ENCODE results near the gene ABCA2.

Gene ABCA2

DNA sequence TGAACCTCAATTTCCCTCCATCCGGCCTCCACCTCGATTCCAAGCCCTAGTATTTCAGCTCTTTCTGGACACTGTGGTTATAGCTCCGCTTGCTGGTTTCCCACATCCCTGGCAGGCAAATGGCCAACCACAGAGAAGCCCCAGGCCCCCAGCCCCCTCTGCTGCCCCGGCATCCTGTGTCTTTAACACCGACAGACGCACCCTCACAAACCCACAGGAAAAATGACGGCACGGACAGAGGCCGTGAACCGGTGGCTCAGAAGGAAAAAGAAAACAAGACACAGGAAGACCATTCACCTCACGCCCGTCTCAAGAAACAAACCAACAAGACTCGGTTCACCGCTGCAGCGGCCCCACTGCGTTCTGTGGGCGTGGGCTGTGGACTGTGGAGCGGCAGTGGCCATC lies 30.2 kb downstream of the ABCA2 start:
- Histone ChIP-seq H3K27ac (replicated peaks; ENCODE audit: low read length) (no peak overlapping the region), H3K14ac (ENCODE audit: low read length) (no peak overlapping the region), H2BK5ac (ENCODE audit: low read length) (peak overlapping the region; percentile 10), H3K4ac (ENCODE audit: low read length) (no peak overlapping the region), H3K4me3 (ENCODE audit: low read length in 2 of 2) (no peak overlapping the region), H2BK120ac (ENCODE audit: low read depth, low read length) (no peak overlapping the region), H3K79me1 (ENCODE audit: low read depth, low read length) (peaks cover 4% of the 10 kb centered on the region), H3K23ac (ENCODE audit: low read depth, low read length, poor library complexity) (peak overlapping the region; percentile 95), H2BK12ac (ENCODE audit: low read length) (no peak overlapping the region), H3K4me2 (ENCODE audit: insufficient read depth, low read length, poor library complexity, severe bottlenecking) (no peak overlapping the region), H2AK5ac (ENCODE audit: low read depth, low read length) (peak overlapping the region; percentile 61), H3K18ac (ENCODE audit: low read length) (no peak overlapping the region), H3K9me3 (replicated peaks in 1 of 2; ENCODE audit: control insufficient read depth in 2 of 2, insufficient read depth in 1 of 2, low read depth in 1 of 2, low read length in 2 of 2) (no peaks in the 10 kb centered on the region), H2BK15ac (ENCODE audit: low read length) (peak overlapping the region; percentile 96), H3K36me3 (replicated peaks in 1 of 2; ENCODE audit: control insufficient read depth in 2 of 2, insufficient read depth in 2 of 2, low read length in 2 of 2) (peaks cover 6 to 15% of the 10 kb centered on the region in 2 donors), H3K9ac (ENCODE audit: low read depth, low read length, poor library complexity) (peak overlapping the region; percentile 44), H3K4me1 (ENCODE audit: control insufficient read depth in 2 of 2, insufficient read depth in 1 of 2, low read depth in 1 of 2, low read length in 2 of 2) (peaks cover 9 to 19% of the 10 kb centered on the region in 2 donors), H4K91ac (ENCODE audit: low read depth, low read length, poor library complexity) (no peak overlapping the region), H4K8ac (ENCODE audit: low read depth, low read length) (no peak overlapping the region), H2AFZ (ENCODE audit: low read length) (no peak overlapping the region), H3K27me3 (ENCODE audit: control insufficient read depth in 3 of 3, insufficient read depth in 3 of 3, low read depth in 1 of 3, low read length in 3 of 3) (peaks cover 0 to 5% (median 0%) of the 10 kb centered on the region in 3 experiments)
- WGBS, 2 donors (ENCODE audit: extremely low coverage in 2 of 2, insufficient read length in 2 of 2, insufficient replicate concordance in 1 of 2), result no CpG with 5 or more reads among the region's 18 CpGs
- no peak for DNase-seq (ENCODE audit: low spot score)

- H2AK5ac ChIP-seq (ENCODE audit: low read depth, low read length), result peak overlapping the region; percentile 88
- peak overlapping the region; percentile 0 for H2BK12ac ChIP-seq (ENCODE audit: low read length)
- peaks cover 0 to 5% (median 0%) of the 10 kb centered on the region in 3 experiments for H3K27me3 ChIP-seq (ENCODE audit: control insufficient read depth in 3 of 3, insufficient read depth in 3 of 3, low read depth in 1 of 3, low read length in 3 of 3)
- H3K18ac ChIP-seq (ENCODE audit: low read length), result peak overlapping the region; percentile 92
- H3K4me2 ChIP-seq (ENCODE audit: insufficient read depth, low read length, poor library complexity, severe bottlenecking), result no peak overlapping the region
- H4K91ac ChIP-seq (ENCODE audit: low read depth, low read length, poor library complexity), result no peak overlapping the region
- H3K36me3 ChIP-seq (replicated peaks in 1 of 2; ENCODE audit: control insufficient read depth in 2 of 2, insufficient read depth in 2 of 2, low read length in 2 of 2), result peaks cover 6 to 15% of the 10 kb centered on the region in 2 donors
- H3K4ac ChIP-seq (ENCODE audit: low read length), result no peak overlapping the region
- H2BK5ac ChIP-seq (ENCODE audit: low read length), result peak overlapping the region; percentile 10
- H3K4me3 ChIP-seq (ENCODE audit: low read length in 2 of 2), result no peak overlapping the region
- H2BK120ac ChIP-seq (ENCODE audit: low read depth, low read length), result no peak overlapping the region
- H3K9me3 ChIP-seq (replicated peaks in 1 of 2; ENCODE audit: control insufficient read depth in 2 of 2, insufficient read depth in 1 of 2, low read depth in 1 of 2, low read length in 2 of 2), result no peaks in the 10 kb centered on the region
- peak overlapping the region; percentile 21 for H3K14ac ChIP-seq (ENCODE audit: low read length)
- no peak overlapping the region for H4K8ac ChIP-seq (ENCODE audit: low read depth, low read length)
- no peak overlapping the region for H2AFZ ChIP-seq (ENCODE audit: low read length)
- H3K4me1 ChIP-seq (ENCODE audit: control insufficient read depth in 2 of 2, insufficient read depth in 1 of 2, low read depth in 1 of 2, low read length in 2 of 2), result peaks cover 9 to 19% of the 10 kb centered on the region in 2 donors
- WGBS, 2 donors (ENCODE audit: extremely low coverage in 2 of 2, insufficient read length in 2 of 2, insufficient replicate concordance in 1 of 2), result no CpG with 5 or more reads among the region's 10 CpGs
- no peak for DNase-seq (ENCODE audit: low spot score)
- peak overlapping the region; percentile 65 for H3K23ac ChIP-seq (ENCODE audit: low read depth, low read length, poor library complexity)
- H3K9ac ChIP-seq (ENCODE audit: low read depth, low read length, poor library complexity), result peak overlapping the region; percentile 12
- H3K27ac ChIP-seq (replicated peaks; ENCODE audit: low read length), result no peak overlapping the region
- H3K79me1 ChIP-seq (ENCODE audit: low read depth, low read length), result peaks cover 8% of the 10 kb centered on the region
- H2BK15ac ChIP-seq (ENCODE audit: low read length), result peak overlapping the region; percentile 96
Observed at GRCh38 chr9:136997371-136997770, 30.7 kb downstream of the ABCA2 start.

DNA sequence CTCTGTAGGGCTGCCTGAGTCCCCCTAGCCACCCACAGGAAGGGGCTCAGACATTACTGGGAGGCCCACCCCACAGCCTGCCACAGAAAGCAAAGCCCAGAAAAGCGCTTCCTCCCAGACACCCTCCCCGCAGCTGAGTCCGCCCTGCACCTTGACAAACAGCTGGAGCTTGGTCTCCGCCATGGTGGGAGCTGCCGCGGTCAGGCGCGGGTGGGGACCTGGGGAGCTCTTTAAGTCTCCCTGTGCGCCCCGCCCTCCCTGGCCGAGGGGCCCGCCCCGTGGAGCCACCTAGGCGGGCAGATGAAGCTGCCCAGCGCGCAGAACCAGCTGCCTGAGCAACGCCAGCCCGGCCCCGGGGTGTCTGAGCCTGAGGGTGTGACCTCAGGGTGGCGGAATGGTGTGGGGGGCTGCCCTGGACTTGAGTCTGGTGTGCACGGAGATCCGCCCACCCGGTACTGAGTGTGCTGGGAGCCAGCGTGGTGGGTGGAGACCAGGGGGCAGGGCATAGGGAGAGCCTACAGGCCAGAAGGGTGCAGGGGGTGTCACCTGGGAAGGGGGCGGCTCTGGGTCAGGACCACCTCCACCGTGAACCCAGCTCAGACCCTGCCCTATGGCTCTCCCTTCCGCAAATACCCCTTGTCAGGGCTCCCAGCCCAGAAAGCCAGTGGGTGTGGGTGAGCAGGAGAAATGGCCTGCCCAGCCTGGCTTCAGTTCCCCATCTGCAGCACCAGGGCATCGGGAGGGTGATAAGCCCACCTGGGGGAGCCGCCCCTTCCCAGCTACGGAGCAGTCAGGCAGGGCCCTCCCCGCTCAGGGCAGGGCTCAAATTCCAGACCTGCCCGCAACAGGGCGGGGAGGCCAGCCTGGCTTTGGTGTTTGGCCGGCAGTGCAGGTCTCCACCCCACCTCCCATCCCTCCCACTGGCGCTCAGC lies 31.4 kb downstream of the ABCA2 start, which contains the start of gene CLIC3:
Gene CLIC3 (minus strand): TSS at position 208 of the 932 bp plus-strand sequence. CDS start 25 bp downstream, at position 183.
- Histone ChIP-seq H3K4ac (ENCODE audit: low read length) (no peak within 1 kb of the TSS), H4K91ac (ENCODE audit: low read depth, low read length, poor library complexity) (no peak within 1 kb of the TSS), H3K79me1 (ENCODE audit: low read depth, low read length) (peaks cover 9% of the 10 kb centered on the region), H3K36me3 (replicated peaks in 1 of 2; ENCODE audit: control insufficient read depth in 2 of 2, insufficient read depth in 2 of 2, low read length in 2 of 2) (peaks cover 6 to 15% of the 10 kb centered on the region in 2 donors), H3K27me3 (ENCODE audit: control insufficient read depth in 3 of 3, insufficient read depth in 3 of 3, low read depth in 1 of 3, low read length in 3 of 3) (peaks cover 0 to 5% (median 0%) of the 10 kb centered on the region in 3 experiments), H3K18ac (ENCODE audit: low read length) (peak within 1 kb of the TSS; percentile 92), H3K4me2 (ENCODE audit: insufficient read depth, low read length, poor library complexity, severe bottlenecking) (peak within 1 kb of the TSS; percentile 56), H3K14ac (ENCODE audit: low read length) (peak within 1 kb of the TSS; percentile 85), H2BK12ac (ENCODE audit: low read length) (peak within 1 kb of the TSS; percentile 22), H2AK5ac (ENCODE audit: low read depth, low read length) (peak within 1 kb of the TSS; percentile 88), H4K8ac (ENCODE audit: low read depth, low read length) (peak within 1 kb of the TSS; percentile 43), H3K23ac (ENCODE audit: low read depth, low read length, poor library complexity) (peak within 1 kb of the TSS; percentile 68), H3K9me3 (replicated peaks in 1 of 2; ENCODE audit: control insufficient read depth in 2 of 2, insufficient read depth in 1 of 2, low read depth in 1 of 2, low read length in 2 of 2) (no peaks in the 10 kb centered on the region), H3K4me3 (ENCODE audit: low read length in 2 of 2) (peak within 1 kb of the TSS in 1 of 2 donors; percentile 23), H3K9ac (ENCODE audit: low read depth, low read length, poor library complexity) (peak within 1 kb of the TSS; percentile 81), H2BK15ac (ENCODE audit: low read length) (peak within 1 kb of the TSS; percentile 96), H3K4me1 (ENCODE audit: control insufficient read depth in 2 of 2, insufficient read depth in 1 of 2, low read depth in 1 of 2, low read length in 2 of 2) (peaks cover 9 to 19% of the 10 kb centered on the region in 2 donors), H2BK120ac (ENCODE audit: low read depth, low read length) (no peak within 1 kb of the TSS), H2BK5ac (ENCODE audit: low read length) (peak within 1 kb of the TSS; percentile 11), H3K27ac (replicated peaks; ENCODE audit: low read length) (no peak within 1 kb of the TSS), H2AFZ (ENCODE audit: low read length) (no peak within 1 kb of the TSS)
- no peak for DNase-seq (ENCODE audit: low spot score)
- WGBS, 2 donors (ENCODE audit: extremely low coverage in 2 of 2, insufficient read length in 2 of 2, insufficient replicate concordance in 1 of 2), result no CpG with 5 or more reads among the region's 35 CpGs

- no peak overlapping the region for H3K4ac ChIP-seq (ENCODE audit: low read length)
- H3K4me3 ChIP-seq (ENCODE audit: low read length in 2 of 2), result no peak overlapping the region
- H2AK5ac ChIP-seq (ENCODE audit: low read depth, low read length), result peak overlapping the region; percentile 88
- H3K27ac ChIP-seq (replicated peaks; ENCODE audit: low read length), result no peak overlapping the region
- H4K8ac ChIP-seq (ENCODE audit: low read depth, low read length), result no peak overlapping the region
- peaks cover 9 to 19% of the 10 kb centered on the region in 2 donors for H3K4me1 ChIP-seq (ENCODE audit: control insufficient read depth in 2 of 2, insufficient read depth in 1 of 2, low read depth in 1 of 2, low read length in 2 of 2)
- H2BK120ac ChIP-seq (ENCODE audit: low read depth, low read length), result no peak overlapping the region
- peaks cover 6 to 15% of the 10 kb centered on the region in 2 donors for H3K36me3 ChIP-seq (replicated peaks in 1 of 2; ENCODE audit: control insufficient read depth in 2 of 2, insufficient read depth in 2 of 2, low read length in 2 of 2)
- H3K9ac ChIP-seq (ENCODE audit: low read depth, low read length, poor library complexity), result no peak overlapping the region
- no peak overlapping the region for H3K14ac ChIP-seq (ENCODE audit: low read length)
- H2BK15ac ChIP-seq (ENCODE audit: low read length), result peak overlapping the region; percentile 81
- H2AFZ ChIP-seq (ENCODE audit: low read length), result no peak overlapping the region
- H4K91ac ChIP-seq (ENCODE audit: low read depth, low read length, poor library complexity), result no peak overlapping the region
- H3K9me3 ChIP-seq (replicated peaks in 1 of 2; ENCODE audit: control insufficient read depth in 2 of 2, insufficient read depth in 1 of 2, low read depth in 1 of 2, low read length in 2 of 2), result peaks cover 3 to 6% of the 10 kb centered on the region in 2 donors
- no CpG with 5 or more reads among the region's 12 CpGs for WGBS, 2 donors (ENCODE audit: extremely low coverage in 2 of 2, insufficient read length in 2 of 2, insufficient replicate concordance in 1 of 2)
- peak overlapping the region; percentile 92 for H3K18ac ChIP-seq (ENCODE audit: low read length)
- DNase-seq (ENCODE audit: low spot score), result no peak
- H3K23ac ChIP-seq (ENCODE audit: low read depth, low read length, poor library complexity), result no peak overlapping the region
- H2BK5ac ChIP-seq (ENCODE audit: low read length), result peak overlapping the region; percentile 11
- peaks cover 9% of the 10 kb centered on the region for H3K79me1 ChIP-seq (ENCODE audit: low read depth, low read length)
- no peak overlapping the region for H2BK12ac ChIP-seq (ENCODE audit: low read length)
- H3K4me2 ChIP-seq (ENCODE audit: insufficient read depth, low read length, poor library complexity, severe bottlenecking), result no peak overlapping the region
- H3K27me3 ChIP-seq (ENCODE audit: control insufficient read depth in 3 of 3, insufficient read depth in 3 of 3, low read depth in 1 of 3, low read length in 3 of 3), result peaks cover 0 to 5% (median 0%) of the 10 kb centered on the region in 3 experiments
Observed at GRCh38 chr9:136995772-136996311, 32.2 kb downstream of the ABCA2 start.

Data from neuronal stem cell (in vitro differentiated cells).